ENCODE data around the gene ATP6V1G1. TPM values are rescaled to one million over a fixed set of nuclear protein-coding genes. Genes with fewer than 3 reads are reported as not detected.

ATP6V1G1 gene
- total RNA-seq, 2 experiments from 2014 or later, result 144 to 148 TPM

DNA sequence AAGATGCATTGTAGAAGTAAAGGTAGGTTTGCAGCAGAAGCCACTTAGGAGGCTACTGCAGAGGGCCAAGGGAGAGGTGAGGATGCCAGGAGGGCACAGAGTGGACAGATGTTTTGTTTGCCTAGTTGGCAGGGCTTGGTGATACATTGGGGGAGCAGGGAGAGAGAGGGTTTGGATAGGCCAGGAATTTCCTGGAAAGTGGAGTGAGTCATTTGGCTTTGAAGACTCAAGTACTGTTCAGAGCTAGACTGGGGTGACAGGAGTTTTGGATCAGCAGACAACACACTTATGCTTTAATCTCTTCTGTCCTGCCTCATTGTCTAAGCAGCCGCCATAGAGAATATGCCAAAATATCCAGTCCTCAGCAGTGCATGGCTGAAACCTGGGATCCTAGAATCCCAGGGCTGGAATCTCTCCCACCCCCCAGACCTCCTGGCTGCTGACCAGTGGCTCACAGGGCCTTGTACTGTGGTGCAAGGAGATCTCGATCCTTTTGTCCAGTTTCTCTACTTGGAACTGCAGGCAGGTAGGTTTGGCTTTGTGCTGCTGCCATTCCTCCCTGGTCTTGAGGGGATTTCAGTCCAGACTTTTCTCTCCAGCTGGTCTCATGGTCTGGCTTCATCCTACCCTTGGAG lies 34.5 kb downstream of the ATP6V1G1 start:
- H3K4me3 ChIP-seq (ENCODE audit: low read length), result no peak overlapping the region
- H3K9me3 Mint-ChIP-seq, result no peaks in the 10 kb centered on the region
- no peaks in the 10 kb centered on the region for H3K27me3 Mint-ChIP-seq
- intact Hi-C loops (cut with DNase I, micrococcal nuclease), result no loop called here
- ATAC-seq (ENCODE audit: poor library complexity) (no peak), DNase-seq (no peak)
- peaks cover 22% of the 10 kb centered on the region for H3K4me1 Mint-ChIP-seq (ENCODE audit: low read depth)
- H3K4me3 Mint-ChIP-seq, result no peak overlapping the region
- peaks cover 5% of the 10 kb centered on the region for H3K4me1 ChIP-seq (ENCODE audit: insufficient read depth, low read length)
- H3K27ac ChIP-seq (ENCODE audit: low read depth in 1 of 2, low read length in 2 of 2), result no peak overlapping the region
- TF ChIP-seq, protein P1, sequence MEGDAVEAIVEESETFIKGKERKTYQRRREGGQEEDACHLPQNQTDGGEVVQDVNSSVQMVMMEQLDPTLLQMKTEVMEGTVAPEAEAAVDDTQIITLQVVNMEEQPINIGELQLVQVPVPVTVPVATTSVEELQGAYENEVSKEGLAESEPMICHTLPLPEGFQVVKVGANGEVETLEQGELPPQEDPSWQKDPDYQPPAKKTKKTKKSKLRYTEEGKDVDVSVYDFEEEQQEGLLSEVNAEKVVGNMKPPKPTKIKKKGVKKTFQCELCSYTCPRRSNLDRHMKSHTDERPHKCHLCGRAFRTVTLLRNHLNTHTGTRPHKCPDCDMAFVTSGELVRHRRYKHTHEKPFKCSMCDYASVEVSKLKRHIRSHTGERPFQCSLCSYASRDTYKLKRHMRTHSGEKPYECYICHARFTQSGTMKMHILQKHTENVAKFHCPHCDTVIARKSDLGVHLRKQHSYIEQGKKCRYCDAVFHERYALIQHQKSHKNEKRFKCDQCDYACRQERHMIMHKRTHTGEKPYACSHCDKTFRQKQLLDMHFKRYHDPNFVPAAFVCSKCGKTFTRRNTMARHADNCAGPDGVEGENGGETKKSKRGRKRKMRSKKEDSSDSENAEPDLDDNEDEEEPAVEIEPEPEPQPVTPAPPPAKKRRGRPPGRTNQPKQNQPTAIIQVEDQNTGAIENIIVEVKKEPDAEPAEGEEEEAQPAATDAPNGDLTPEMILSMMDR (IDR thresholded peaks at IDR 0.05), result no peak
- no peaks in the 10 kb centered on the region for H3K9me3 ChIP-seq (ENCODE audit: control insufficient read depth in 1 of 2, insufficient read depth in 1 of 2, low read length in 2 of 2)
- CTCF ChIA-PET, result interaction anchor here (0.6 kb wide), 1 partner anchor 902 kb away, joined by 3 read pairs; no protein-coding TSS in a partner anchor
- no peaks in the 10 kb centered on the region for H3K27me3 ChIP-seq (ENCODE audit: control insufficient read depth in 1 of 2, insufficient read depth in 2 of 2, low read length in 2 of 2)
- no peak overlapping the region for H3K27ac Mint-ChIP-seq
- POLR2A ChIA-PET, result no interaction called here
- peaks cover 34% of the 10 kb centered on the region for H3K36me3 ChIP-seq (ENCODE audit: insufficient read depth, low read length)
- H3K36me3 Mint-ChIP-seq (ENCODE audit: low read depth), result peaks cover 76% of the 10 kb centered on the region

DNA sequence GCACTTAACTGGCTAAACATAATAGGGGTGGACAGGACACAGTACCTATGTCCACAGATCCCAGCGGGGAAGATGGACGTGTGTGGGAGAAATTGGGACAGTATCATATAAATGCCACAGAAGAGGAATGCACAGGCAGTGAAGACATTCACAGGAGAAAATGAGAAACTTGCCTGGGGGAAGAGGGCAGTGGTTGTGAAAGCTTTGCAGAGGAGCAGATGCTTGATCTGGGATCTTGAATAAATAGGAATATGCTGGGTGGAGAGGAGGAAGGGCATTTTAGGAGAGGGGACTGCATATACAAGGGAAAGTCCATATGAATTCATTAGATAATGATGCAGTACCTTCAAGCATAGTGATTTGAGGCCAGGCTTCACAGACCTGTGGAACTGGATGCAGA lies 37.1 kb downstream of the ATP6V1G1 start:
- no peak overlapping the region for H3K27ac ChIP-seq (ENCODE audit: low read depth in 1 of 2, low read length in 2 of 2)
- ChIA-PET CTCF (no interaction called here), POLR2A (interaction anchor here (1.1 kb wide), 1 partner anchor 37 kb away, joined by 3 read pairs; the partner anchor contains the start of gene ATP6V1G1)
- H3K27me3 ChIP-seq (ENCODE audit: control insufficient read depth in 1 of 2, insufficient read depth in 2 of 2, low read length in 2 of 2), result no peaks in the 10 kb centered on the region
- peaks cover 80% of the 10 kb centered on the region for H3K36me3 Mint-ChIP-seq (ENCODE audit: low read depth)
- H3K4me3 Mint-ChIP-seq, result no peak overlapping the region
- H3K27ac Mint-ChIP-seq, result no peak overlapping the region
- no peak overlapping the region for H3K4me3 ChIP-seq (ENCODE audit: low read length)
- no peaks in the 10 kb centered on the region for H3K9me3 Mint-ChIP-seq
- peaks cover 43% of the 10 kb centered on the region for H3K36me3 ChIP-seq (ENCODE audit: insufficient read depth, low read length)
- intact Hi-C loops (cut with DNase I, micrococcal nuclease), result no loop called here
- DNase-seq, result no peak
- TF ChIP-seq, protein P1 (IDR thresholded peaks at IDR 0.05), result no peak
- no peak for ATAC-seq (ENCODE audit: poor library complexity)
- H3K4me1 ChIP-seq (ENCODE audit: insufficient read depth, low read length), result no peaks in the 10 kb centered on the region
- H3K27me3 Mint-ChIP-seq, result no peaks in the 10 kb centered on the region
- H3K4me1 Mint-ChIP-seq (ENCODE audit: low read depth), result peaks cover 7% of the 10 kb centered on the region
- no peaks in the 10 kb centered on the region for H3K9me3 ChIP-seq (ENCODE audit: control insufficient read depth in 1 of 2, insufficient read depth in 1 of 2, low read length in 2 of 2)

DNA sequence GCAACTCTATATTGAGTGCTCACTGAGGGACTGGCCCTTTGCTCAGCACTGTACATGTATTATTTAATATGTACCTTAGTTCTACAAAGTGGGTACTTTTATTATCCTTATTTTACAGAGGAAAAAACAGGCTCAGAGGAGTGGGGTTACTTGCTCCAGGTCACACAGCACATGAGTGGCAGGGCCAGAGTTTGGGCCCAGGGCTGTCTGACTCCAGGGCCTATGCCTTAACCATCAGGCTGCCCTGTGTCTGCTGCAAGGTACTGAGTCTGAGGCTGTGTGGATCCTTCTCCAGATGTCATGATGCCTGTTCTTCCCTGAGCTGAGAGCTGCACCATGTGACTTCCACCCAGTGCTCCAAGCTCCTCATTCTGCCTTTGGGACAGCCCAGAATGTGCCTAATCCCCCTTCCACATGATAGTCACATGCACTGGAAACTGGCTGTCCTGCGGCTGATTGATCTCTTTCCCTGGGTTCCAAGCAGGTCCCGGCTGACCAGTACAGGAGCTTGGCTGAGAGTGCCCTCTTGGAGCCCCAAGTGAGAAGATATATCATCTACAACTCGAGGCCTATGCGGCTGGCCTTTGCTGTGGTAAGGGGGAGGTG lies 38.9 kb downstream of the ATP6V1G1 start:
- ChIA-PET POLR2A (no interaction called here), CTCF (no interaction called here)
- Mint-ChIP-seq H3K4me3 (no peak overlapping the region), H3K27me3 (no peaks in the 10 kb centered on the region), H3K27ac (no peak overlapping the region), H3K4me1 (ENCODE audit: low read depth) (peaks cover 6% of the 10 kb centered on the region), H3K9me3 (no peaks in the 10 kb centered on the region), H3K36me3 (ENCODE audit: low read depth) (peaks cover 89% of the 10 kb centered on the region)
- TF ChIP-seq, protein P1 (IDR thresholded peaks at IDR 0.05), result no peak
- ATAC-seq (ENCODE audit: poor library complexity) (no peak), DNase-seq (no peak)
- Histone ChIP-seq H3K27me3 (ENCODE audit: control insufficient read depth in 1 of 2, insufficient read depth in 2 of 2, low read length in 2 of 2) (no peaks in the 10 kb centered on the region), H3K36me3 (ENCODE audit: insufficient read depth, low read length) (peaks cover 59% of the 10 kb centered on the region), H3K4me1 (ENCODE audit: insufficient read depth, low read length) (no peaks in the 10 kb centered on the region), H3K9me3 (ENCODE audit: control insufficient read depth in 1 of 2, insufficient read depth in 1 of 2, low read length in 2 of 2) (no peaks in the 10 kb centered on the region), H3K27ac (ENCODE audit: low read depth in 1 of 2, low read length in 2 of 2) (no peak overlapping the region), H3K4me3 (ENCODE audit: low read length) (no peak overlapping the region)
- intact Hi-C loops (cut with DNase I, micrococcal nuclease), result no loop called here

All from CD4-positive, alpha-beta T cell (primary cell).